ENCODE measurements around the gene UGT3A1. TPM values are rescaled to one million over a fixed set of nuclear protein-coding genes. Genes with fewer than 3 reads are reported as not detected.
"Not testable (repeated sequence)": the region's sequence is repeated elsewhere in the genome, so short reads cannot be mapped to it uniquely, and the experiment has no call there.

Gene UGT3A1
- polyA plus RNA-seq, 4 donors: 84.7 to 141 (median 125) TPM

DNA sequence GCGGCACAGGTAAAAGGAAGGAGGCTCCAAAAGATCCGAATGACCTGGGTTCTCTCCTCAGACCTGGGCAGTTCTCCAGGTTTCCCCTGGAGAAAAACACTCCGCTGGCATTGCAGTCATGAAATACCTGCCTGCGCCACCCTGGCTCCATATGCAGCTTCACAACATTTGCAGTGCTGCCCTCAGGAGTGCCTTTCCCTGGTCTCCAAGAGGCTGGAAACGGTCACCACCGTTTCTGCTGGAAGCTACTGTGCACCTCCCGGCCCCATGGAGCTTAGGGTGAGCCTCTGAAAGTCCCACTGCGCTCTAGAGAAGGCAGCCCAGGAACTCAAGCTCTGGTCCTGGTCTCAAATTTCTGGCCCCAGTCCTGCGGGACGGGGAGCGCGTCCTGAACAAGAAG lies 670 bp downstream of the UGT3A1 start:
- peak in 1 of 4 donors; percentile 2 for DNase-seq (ENCODE audit: low read depth in 4 of 4, low spot score in 3 of 4)

GRCh38 chr5:35988529-35988928 lies 2.7 kb downstream of the UGT3A1 start:
- DNase-seq (ENCODE audit: low read depth in 4 of 4, low spot score in 3 of 4): no peak

GRCh38 chr5:35987776-35988175 lies 3.4 kb downstream of the UGT3A1 start:
- DNase-seq (ENCODE audit: low read depth in 4 of 4, low spot score in 3 of 4): no peak

GRCh38 chr5:35979715-35980114 lies 11.5 kb downstream of the UGT3A1 start:
- DNase-seq (ENCODE audit: low read depth in 4 of 4, low spot score in 3 of 4): no peak

GRCh38 chr5:35976859-35977258 lies 14.3 kb downstream of the UGT3A1 start:
- not testable (repeated sequence) for DNase-seq (ENCODE audit: low read depth in 4 of 4, low spot score in 3 of 4)

- DNase-seq (ENCODE audit: low read depth in 4 of 4, low spot score in 3 of 4): no peak
These were observed 16.6 kb downstream of the UGT3A1 start for GRCh38 chr5:35974570-35974969.

DNA sequence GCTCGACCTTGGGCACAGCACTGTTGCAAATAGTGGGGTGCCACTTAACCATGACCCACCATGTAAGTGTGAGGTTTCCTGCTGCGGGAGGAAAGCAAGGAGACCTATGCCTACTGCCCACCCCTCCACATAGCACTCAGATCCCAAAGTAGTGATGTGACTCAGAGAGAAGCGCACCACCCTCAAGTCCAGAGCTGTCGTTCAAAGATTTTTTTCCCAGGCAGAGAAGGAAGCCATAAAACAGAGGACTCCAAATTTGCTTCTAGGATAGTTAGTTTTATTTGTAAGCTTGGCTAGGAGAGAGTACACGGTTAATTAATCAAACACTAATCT lies 19.3 kb downstream of the UGT3A1 start:
- no peak for DNase-seq (ENCODE audit: low read depth in 4 of 4, low spot score in 3 of 4)

- no peak for DNase-seq (ENCODE audit: low read depth in 4 of 4, low spot score in 3 of 4)
These were observed 19.9 kb downstream of the UGT3A1 start for GRCh38 chr5:35971186-35971877.

- no peak for DNase-seq (ENCODE audit: low read depth in 4 of 4, low spot score in 3 of 4)
These were observed 27.8 kb downstream of the UGT3A1 start for GRCh38 chr5:35963381-35963843.

GRCh38 chr5:35960328-35960727 lies 30.9 kb downstream of the UGT3A1 start:
- no peak for DNase-seq (ENCODE audit: low read depth in 4 of 4, low spot score in 3 of 4)

DNA sequence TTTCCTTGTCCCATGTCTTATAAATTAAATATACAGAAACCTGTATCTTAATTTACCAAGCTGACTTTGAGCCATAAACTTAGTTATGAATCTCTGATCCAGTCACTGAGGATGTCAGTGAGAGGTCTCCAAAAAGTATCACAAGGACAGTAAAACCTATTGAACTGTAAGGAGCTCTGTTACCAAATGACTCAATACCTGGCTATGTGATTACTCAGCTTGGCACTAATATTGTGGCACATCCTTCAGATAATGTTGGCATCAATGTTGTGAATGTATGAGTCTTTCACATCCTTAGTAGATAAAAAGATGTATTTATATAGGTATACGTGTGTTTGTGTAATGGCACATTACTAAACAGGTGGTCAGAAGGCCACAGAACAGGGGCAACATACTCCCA lies 34.8 kb downstream of the UGT3A1 start:
- no peak for DNase-seq (ENCODE audit: low read depth in 4 of 4, low spot score in 3 of 4)

- DNase-seq (ENCODE audit: low read depth in 4 of 4, low spot score in 3 of 4): no peak
These were observed 37.0 kb downstream of the UGT3A1 start for GRCh38 chr5:35954175-35954574.

DNA sequence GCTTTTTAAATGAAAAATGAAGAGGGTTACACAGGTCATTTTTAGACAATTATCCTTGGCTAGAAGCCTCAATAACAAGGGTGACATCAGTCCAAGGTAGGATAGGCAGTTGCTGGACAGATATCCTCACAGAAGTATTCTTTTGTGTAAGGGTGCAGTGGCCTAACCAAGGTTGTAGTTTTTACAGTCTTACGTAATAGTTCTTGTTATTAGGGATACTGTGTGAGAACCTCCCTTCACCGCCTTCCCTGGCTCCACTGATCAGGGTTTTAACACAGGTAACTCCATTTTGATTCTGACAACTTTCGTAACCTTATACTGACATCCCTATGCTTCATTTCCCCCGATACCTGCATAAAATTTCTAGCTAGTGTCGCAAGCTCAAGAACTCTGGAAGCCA lies 44.1 kb downstream of the UGT3A1 start:
- DNase-seq (ENCODE audit: low read depth in 4 of 4, low spot score in 3 of 4): no peak

DNA sequence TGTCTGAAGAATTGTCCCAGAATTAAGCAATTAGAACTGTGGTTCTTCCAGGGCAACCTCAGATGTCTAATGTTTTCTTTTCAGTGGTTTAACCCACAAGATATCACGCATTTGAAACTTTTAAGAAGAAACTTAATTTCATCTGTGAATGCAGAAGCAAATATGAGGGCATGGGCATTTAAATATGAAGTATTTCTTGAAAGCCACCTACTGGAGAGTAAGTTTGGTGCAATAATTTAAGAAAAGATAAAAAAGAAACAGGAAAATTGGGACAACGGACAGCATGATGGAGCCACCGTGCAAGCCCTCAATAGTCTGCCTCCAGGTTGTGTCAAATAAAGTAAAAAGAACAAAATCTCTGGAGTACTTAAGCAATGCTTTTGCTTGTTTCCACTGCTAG lies 51.6 kb downstream of the UGT3A1 start:
- DNase-seq (ENCODE audit: low read depth in 4 of 4, low spot score in 3 of 4): no peak

- DNase-seq (ENCODE audit: low read depth in 4 of 4, low spot score in 3 of 4): peak; percentile 73 to 92 (median 89)
These were observed 52.5 kb downstream of the UGT3A1 start, which contains the start of gene CAPSL for GRCh38 chr5:35938568-35939227. CAPSL (minus strand) TSS chr5:35938622; CDS start chr5:35921120, 17,502 bp downstream.

DNA sequence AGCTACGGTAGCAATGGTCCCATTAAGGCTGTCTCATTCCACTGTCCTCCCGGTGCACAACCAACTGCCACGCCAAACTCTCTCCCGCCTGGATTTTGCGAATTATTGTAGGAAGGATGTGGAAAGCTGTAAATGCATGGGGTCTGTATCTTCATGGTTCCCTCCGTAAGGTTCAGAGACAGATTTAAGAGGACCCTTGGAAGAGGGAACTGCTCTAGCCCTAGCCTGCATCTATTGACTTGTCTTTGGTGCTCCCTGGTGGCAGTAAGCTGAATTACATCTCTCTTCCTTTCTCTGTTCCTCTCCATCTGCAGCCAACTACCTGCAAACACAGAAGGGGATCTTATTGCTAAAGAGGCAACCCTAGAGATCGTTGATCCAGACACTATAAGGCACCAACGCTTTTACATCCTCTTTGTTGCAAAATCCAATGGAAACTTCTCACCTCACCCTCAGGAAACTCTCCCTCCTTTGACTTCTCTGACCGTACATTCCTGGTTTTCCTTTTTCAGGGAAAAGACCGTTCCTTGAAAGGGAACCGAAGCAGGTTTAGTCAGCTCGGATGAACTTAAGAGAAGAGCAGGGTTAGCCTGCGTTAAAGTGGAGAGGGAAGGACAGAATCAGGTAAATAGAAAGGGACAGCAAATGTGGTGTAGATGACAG lies 64.7 kb downstream of the UGT3A1 start:
- peak in 3 of 4 donors; percentile 51 to 58 (median 53) for DNase-seq (ENCODE audit: low read depth in 4 of 4, low spot score in 3 of 4)

DNA sequence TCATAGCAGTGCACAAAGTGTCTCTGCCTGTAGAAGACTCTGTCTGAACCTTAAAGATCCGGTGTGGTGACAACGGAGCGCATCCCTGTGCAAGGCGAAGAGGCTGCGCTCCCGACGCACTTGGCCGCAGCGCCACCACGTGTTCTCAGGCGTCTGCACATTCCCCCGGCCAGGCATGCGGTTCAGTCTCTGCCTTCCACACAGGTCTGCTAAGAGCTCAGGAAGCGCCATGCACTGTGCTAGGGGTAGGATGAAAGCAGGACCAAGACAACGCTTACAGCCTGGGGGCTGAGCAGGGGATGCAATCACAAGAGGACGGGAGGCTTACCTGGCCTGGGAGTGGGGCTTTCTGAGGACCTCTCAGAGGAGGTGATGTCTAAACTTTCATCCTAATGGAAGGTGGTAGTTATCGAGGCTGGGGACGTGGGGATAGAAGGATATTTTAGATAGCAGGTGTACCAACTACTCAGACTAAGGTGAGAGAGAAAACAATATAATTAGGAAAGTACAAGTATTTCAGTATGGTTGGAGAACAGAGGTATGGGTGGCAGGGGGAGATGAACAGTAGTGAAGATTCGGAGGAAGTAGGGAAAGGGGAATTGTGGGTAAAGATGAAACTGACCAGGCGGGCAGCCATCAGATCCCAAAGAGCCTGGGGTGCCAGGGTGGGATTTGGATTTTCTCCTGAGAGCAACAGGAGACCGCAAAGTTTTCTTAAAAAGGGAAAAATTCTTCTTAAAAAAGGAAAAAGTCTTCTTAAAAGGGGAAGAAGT lies 66.1 kb downstream of the UGT3A1 start:
- peak in 3 of 4 donors; percentile 30 to 48 (median 44) for DNase-seq (ENCODE audit: low read depth in 4 of 4, low spot score in 3 of 4)

- DNase-seq (ENCODE audit: low read depth in 4 of 4, low spot score in 3 of 4): no peak
These were observed 66.9 kb downstream of the UGT3A1 start for GRCh38 chr5:35924122-35924949.

DNA sequence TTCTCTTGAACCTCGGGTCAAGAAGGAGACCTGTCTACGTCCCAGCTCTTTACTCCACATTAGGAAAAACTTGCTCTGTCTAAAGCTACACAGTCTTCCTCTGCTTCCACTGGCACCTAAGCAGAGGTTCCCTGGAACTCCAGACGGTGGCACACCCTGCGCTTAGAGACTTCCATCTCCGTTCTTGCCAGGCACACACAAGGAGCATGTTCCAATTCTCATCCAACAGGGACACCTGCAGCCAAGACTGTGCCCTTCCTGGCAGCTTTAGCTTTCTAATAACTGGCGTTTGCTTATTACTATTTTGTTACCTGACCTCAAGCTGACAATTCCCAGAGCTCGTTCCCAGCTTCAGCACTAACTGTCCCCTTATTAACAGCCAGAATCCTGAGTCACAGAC lies 68.7 kb downstream of the UGT3A1 start:
- DNase-seq (ENCODE audit: low read depth in 4 of 4, low spot score in 3 of 4): no peak

- no peak for DNase-seq (ENCODE audit: low read depth in 4 of 4, low spot score in 3 of 4)
These were observed 69.3 kb downstream of the UGT3A1 start for GRCh38 chr5:35921930-35922329.

Measured in right renal pelvis (tissue), 4 donors.